GM18873 (cell line): ENCODE measurements around the gene EZH2.

Source experiments
- ATAC-seq: cut with Tn5 transposase; IDR thresholded peaks from one replicate; pipeline ENCODE4 v1.9.1; 2021; ENCODE audit warnings: mild to moderate bottlenecking, moderate library complexity, moderate number of reproducible peaks; ENCODE audit not compliant: unreplicated experiment, low FRiP score

The EZH2 gene

DNA sequence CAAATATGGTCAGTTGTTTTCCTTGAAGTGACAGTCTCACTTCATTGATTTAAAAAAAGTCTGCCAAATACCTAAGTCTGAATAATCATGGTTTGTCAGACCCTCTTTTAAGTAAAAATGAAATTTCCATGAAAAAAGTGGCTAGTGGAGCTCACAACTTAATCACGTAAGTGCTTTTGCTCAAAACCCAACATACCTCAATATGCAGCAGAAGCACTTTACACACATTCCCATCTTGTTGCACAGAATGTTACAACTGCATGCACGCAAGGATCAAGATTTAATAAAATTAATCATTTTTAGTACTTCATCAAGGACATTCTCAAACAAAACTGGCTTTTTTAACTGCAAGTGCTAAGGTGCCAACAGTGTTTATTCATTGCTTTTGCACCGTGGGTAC, 21.6 kb downstream of the EZH2 start:
- no peak for ATAC-seq

GRCh38 chr7:148858489-148858888, 25.6 kb downstream of the EZH2 start:
- ATAC-seq = no peak

DNA sequence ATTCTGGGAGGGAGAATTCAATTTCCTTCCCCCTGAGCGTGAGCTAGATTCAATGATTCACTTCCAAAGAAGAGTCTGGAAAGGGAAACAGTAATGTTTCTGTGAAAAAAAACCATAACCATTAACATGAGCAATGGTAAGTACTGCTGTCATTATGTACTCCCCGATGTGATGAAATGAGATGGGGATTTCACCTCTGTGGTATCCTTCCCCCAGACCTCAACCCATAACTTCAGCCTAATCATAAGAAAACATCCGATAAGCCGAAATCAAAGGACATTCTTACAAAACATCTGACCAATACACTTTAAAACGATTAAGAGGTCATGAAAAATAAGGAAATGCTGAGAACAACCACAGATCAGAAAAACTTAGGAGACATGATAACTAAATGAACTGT, 27.2 kb downstream of the EZH2 start:
- no peak for ATAC-seq

GRCh38 chr7:148856578-148856881, 27.6 kb downstream of the EZH2 start:
- ATAC-seq = no peak

DNA sequence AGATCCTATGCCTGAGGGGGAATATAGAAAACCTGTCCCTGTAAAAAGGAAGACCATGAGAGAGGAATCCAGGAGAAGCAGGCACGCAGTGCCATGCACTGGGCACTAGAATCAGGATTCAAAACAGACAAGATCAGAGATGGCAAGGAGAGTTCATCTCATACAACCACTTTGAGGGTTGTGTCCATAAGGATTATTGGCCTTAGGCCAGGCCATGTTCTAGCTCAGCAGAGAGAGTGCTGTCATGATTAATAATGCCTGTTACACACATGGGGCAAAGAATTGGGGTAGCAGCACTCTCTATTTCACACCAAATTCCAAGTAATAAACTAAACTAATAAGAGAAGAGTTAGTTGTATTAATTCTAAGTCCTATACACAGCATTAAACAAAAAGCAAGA, 29.1 kb downstream of the EZH2 start:
- no peak for ATAC-seq

DNA sequence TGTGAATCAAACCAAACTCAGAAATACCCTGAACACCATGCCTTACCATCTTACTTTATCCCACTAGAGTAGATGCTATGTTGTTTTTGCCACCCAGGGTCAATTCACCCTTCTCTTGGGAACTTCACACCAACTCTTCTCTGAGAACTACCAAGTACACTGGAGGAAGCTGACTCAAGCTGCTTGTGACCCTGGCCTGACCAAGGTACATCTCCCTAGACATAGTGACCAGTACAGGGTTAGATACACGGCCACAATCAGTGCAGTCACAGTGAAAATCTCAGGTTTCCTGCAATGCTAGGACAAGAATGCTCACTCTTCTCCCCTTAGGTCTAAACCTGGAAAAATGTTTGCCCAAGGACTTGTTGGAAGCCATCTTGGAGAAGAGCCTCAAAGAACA, 31.8 kb downstream of the EZH2 start:
- ATAC-seq = no peak

DNA sequence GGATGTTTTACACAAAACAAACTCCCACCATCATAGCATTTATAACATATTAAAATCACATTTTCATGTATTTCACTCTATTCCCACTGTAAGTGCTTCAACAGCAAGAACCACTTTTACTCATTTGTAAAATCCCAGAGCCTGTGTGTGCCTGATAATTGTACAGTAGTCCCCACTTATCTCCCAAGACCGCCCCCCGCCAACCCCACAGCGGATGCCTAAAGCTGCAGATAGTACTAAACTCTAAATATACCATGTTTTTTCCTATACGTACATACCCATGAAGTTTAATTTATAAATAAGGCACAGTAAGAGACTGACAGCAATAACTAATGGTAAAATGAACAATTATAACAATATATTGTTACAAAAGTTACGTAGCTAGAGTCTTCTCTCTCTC, 33.5 kb downstream of the EZH2 start:
- ATAC-seq = no peak

DNA sequence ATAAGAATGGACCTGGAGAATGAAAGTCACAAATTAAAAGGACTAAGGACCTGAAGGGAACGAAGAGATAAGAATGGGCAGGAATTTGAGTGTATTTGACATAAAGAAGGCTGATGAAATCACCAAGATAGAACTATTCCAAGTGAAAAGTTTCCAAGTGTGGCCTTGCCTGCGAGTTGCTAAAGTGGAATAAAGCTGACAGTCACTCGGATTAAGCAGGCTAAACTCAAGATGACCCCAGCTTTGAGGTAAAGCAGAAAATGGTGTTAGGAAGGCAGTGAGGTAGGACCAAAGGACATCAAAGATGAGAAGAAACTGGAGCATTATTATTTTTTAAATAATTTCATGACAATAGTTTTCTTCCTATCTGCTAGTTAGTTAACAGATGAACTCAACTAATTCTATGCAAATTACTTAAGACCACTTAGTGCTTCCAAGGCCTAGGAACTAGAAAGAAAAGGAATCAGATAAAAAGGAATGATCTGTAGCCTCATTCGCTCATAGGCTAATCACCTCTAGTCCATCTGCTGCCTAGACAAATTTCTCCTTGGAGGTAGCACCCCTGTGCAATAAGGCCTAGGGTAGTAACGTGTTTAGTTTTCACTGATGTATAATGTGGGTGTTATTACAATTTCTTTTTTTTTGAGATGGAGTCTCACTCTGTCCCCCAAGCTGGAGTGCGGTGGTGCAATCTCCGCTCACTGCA, 34.5 kb downstream of the EZH2 start:
- no peak for ATAC-seq

DNA sequence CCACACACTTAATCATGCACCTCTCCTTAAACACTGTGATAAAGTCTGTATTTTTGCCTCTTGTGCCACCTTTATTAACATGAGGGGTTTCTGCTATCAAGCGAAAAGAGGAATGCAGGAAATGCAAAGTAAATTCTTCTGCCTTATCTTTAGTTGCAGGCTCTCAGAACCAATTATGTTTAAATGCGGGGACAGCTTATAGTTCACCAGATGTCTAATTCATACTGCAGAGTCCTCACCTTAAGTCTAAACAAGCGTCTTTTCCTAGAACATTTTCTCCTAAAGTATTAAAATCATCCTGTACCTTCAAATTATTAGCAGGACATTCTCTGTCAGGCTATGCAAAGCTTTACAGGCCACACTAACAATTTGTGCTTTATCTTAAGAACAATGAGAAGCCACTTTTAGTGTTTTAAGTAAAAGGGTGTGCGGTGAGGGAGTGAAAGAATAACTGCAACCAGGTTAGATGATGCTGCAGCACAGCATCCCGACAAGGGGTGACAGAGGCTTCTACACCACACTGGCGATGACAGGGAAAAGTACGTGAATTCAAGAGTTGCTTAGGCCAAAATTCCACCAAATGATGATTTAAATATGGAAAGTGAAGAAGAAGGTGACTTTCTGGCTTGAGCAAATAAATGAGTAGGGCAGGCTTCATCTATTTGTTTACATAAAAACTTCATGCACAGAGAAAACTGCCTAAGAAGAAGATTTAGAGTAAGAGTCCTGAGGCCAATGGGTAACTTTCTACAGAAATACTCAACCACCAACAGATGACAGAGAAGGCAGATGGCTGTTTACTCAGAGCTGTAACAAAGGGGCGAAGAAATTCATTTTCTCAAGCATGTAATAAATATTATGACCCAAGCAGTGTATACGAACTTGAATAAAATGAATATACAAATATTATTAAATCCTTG, 36.0 kb downstream of the EZH2 start:
- no peak for ATAC-seq

GRCh38 chr7:148838905-148839304, 45.2 kb downstream of the EZH2 start:
- ATAC-seq = no peak

DNA sequence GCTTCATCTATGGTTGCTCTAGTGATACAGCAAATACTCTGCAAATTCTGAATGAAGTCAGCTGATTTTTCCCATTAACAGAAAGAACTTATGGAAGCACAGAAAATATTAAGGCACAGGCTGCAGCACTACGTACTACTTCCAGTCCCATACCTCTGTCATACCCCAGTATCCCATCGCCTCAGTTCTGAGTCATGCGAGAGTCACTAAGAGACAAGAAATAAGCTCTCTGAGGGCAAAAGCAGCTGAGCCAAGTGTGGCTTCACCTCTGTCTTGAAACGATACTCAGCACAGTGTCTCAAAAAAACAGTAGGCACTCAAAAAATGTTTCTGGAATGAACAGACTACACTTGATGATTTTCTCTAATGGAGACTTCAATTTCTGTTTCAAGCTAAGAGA, 48.2 kb downstream of the EZH2 start:
- no peak for ATAC-seq

- ATAC-seq = no peak
Measured at GRCh38 chr7:148834605-148835004, 49.5 kb downstream of the EZH2 start.

DNA sequence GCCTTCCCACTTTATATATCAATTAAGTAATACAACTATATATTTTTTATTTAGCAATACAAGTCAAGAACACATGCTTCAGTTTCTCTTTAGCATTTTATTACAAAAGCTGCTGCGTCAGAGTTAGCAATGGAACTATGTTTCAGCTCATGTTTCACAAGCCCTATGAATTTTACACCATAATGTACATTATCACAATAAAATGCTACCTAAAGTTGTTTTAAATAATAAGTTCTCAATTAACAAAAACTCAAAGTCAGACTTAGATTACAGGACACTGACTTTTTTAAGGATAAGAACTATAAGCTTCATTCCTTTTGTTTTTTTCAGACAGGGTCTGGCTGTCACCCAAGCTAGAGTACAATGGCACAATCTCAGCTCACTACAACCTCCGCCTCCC, 52.3 kb downstream of the EZH2 start:
- no peak for ATAC-seq

- ATAC-seq = no peak
Measured at GRCh38 chr7:148830897-148831692, 53.0 kb downstream of the EZH2 start.

DNA sequence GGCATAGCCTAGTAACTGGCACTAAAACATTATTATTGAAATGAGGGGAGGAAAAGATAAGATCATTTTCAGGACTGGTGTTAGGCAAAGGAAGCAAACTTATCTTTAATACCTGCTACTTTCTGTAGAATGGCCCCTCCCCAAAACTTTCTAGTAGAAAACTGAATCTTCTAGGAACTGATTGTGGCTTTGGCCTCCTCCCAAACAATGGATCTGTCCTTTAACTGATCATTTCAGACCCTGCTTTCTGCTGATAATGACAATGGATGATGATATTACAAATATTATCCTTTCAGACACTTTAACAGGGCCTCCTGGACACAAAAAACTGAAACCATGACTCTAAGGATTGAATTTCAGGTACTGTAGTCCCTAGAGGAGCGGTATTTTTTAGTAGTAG, 55.1 kb downstream of the EZH2 start:
- ATAC-seq = no peak

DNA sequence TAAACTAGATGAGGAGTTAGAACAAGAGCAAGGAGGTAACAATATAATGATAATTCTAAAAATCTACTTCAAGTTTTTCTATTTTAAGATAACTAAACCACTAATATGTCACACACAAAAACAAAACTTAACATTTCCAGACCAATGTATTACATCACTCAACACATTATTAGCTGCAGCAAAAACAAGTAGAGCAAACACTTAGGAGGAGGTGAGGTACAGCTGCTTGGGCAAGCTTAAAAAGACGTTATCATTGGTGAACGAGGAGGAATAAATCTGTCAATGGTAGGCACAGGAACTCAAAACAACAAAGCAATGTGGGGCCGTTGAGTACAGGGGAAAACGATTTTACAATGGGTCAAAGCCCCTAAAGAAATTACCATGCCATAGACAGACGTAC, 58.8 kb downstream of the EZH2 start:
- ATAC-seq = no peak

DNA sequence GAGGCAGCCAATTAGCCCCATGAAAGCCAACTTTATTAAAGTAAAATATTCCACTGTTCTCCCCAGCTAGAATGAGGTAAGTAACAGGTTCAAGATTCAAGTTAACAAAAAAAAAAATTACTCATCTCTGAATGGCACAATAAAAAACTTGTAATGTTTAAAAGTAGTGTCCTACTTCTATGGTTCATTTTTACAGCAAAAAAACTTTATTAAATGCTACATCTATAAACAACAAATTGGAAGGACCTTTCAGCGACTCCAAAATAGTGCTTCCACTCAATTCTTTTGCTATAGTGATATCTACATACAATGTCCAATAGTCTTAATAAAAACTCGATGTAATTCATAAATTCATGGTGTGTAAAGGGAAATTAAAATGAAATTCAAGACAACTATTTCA, 59.2 kb downstream of the EZH2 start:
- no peak for ATAC-seq

GRCh38 chr7:148821422-148821821, 62.7 kb downstream of the EZH2 start:
- ATAC-seq = no peak

DNA sequence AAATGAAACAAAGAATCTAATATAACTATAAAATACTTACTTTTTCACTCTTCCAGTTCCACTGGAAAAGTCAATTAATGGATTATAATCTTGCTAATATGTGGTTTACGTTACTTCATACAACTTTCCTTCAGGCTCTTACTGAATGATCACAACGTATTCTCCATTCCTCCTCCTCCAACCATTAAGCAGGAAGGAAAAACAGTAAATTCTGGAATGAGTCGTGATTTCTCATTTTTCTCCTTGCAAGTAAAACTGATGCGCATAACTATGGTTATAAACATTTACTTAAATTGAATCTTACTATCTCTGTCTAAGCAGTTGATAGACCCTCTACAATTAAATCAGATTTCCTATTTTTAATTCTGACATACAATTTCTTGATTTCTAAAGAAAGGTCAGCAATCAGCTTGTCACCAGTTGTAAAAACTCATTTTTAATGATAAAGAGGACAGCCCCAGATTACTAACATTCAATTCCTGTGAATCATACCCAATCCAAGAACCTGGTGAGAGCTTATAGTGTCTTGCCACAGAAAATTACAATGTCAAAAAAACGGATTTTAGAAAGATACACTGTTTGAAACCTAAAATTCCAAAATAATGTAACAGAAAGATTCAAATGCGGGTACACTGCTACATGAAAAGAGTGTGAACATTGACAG, 64.3 kb downstream of the EZH2 start:
- no peak for ATAC-seq

DNA sequence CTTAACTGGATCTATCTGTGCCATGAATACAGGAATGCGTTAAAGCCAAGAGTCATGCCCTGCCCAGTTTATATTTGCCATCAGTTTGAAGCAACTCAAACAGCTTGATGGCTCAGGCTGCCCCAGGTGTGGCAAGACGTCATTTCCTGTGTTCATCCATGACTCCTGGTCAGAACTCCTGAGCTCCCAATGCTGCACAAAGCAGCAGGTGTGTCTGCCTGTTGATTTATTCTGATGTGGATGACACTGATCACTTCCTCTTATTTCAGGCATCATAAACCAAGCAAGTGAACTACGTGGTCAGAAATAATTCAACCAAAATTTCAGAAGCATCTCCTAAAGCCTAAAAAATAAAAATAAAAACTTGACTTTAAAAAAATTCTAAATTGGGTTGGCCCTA, 68.5 kb downstream of the EZH2 start:
- no peak for ATAC-seq
